Measurements from ENCODE around the gene GATAD2A.

- TF ChIP-seq CTCF (IDR thresholded peaks at IDR 0.05) (no peak), POLR2A (IDR thresholded peaks at IDR 0.05) (no peak)
These were observed 23.3 kb downstream of the GATAD2A start for GRCh38 chr19:19428746-19429145.

Data from Peyer's patch (tissue), 4 donors.